Loucy (cell line): ENCODE results near the gene PAK5.

Source experiments
- H2AFZ ChIP-seq: fragments of 200-600 bp; sonication (generic); 2 replicates; pipeline ENCODE4 v1.6.0; 2016; ENCODE audit warnings: antibody characterized with exemption, mild to moderate bottlenecking, low read length, moderate library complexity
- H3F3A ChIP-seq: fragments of 200-600 bp; 2 replicates; pipeline ENCODE4 v1.6.0; 2016; ENCODE audit warnings: antibody characterized with exemption, low read depth, mild to moderate bottlenecking
- H3K27me3 ChIP-seq: fragments of 200-600 bp; sonication (generic); 2 replicates; pipeline ENCODE4 v1.6.1; 2014; ENCODE audit warnings: low read length, mild to moderate bottlenecking; ENCODE audit not compliant: insufficient read depth, poor library complexity, severe bottlenecking
- H3K36me3 ChIP-seq: fragments of 200-600 bp; sonication (generic); 2 replicates; pipeline ENCODE4 v1.6.1; 2016; ENCODE audit warnings: low read length; ENCODE audit not compliant: insufficient read depth
- H3K4me1 ChIP-seq: fragments of 200-600 bp; sonication (generic); 2 replicates; pipeline ENCODE4 v1.5.1; 2014; ENCODE audit warnings: low read length, mild to moderate bottlenecking; ENCODE audit not compliant: insufficient read depth, poor library complexity, severe bottlenecking
- H3K4me2 ChIP-seq: fragments of 200-600 bp; sonication (generic); 2 replicates; pipeline ENCODE4 v1.6.0; 2014; ENCODE audit warnings: antibody characterized with exemption, low read length, low read depth, mild to moderate bottlenecking; ENCODE audit not compliant: poor library complexity, severe bottlenecking
- H3K4me3 ChIP-seq: fragments of 200-600 bp; sonication (generic); 2 replicates; pipeline ENCODE4 v1.5.1; 2014; ENCODE audit warnings: low read length, mild to moderate bottlenecking, mixed read lengths; ENCODE audit not compliant: poor library complexity, severe bottlenecking
- H3K79me2 ChIP-seq: fragments of 200-600 bp; sonication (generic); 2 replicates; pipeline ENCODE4 v1.6.1; 2014; ENCODE audit warnings: low read length; ENCODE audit not compliant: insufficient read depth
- H3K9ac ChIP-seq: fragments of 200-600 bp; sonication (generic); 2 replicates; pipeline ENCODE4 v1.6.0; 2014; ENCODE audit warnings: mild to moderate bottlenecking, low read depth, low read length, moderate library complexity; ENCODE audit not compliant: poor library complexity, severe bottlenecking
- H3K9me2 ChIP-seq: fragments of 200-600 bp; sonication (generic); replicated peaks from 2 replicates; pipeline ENCODE4 v1.6.1; 2016; ENCODE audit warnings: low read depth, low read length, mixed read lengths
- H3K9me3 ChIP-seq: fragments of 200-600 bp; sonication (generic); 2 replicates; pipeline ENCODE4 v1.6.1; 2014; ENCODE audit warnings: mild to moderate bottlenecking, antibody characterized with exemption, low read length, low read depth; ENCODE audit not compliant: insufficient read depth
- H4K20me1 ChIP-seq: fragments of 200-600 bp; sonication (generic); 2 replicates; pipeline ENCODE4 v1.6.0; 2014; ENCODE audit warnings: antibody characterized with exemption, low read length, mild to moderate bottlenecking; ENCODE audit not compliant: insufficient read depth, poor library complexity, severe bottlenecking
- EZH2phosphoT487 ChIP-seq: fragments of 200-600 bp; IDR thresholded peaks from 2 replicates; pipeline ENCODE4 v1.6.1; 2018; ENCODE audit warnings: antibody characterized with exemption, mild to moderate bottlenecking, moderate library complexity, borderline replicate concordance
- TF ChIP-seq, protein P1 (sequence below): fragments of 200-600 bp; sonication (generic); conservative IDR thresholded peaks from 2 replicates; pipeline ENCODE4 v1.5.1; 2014; ENCODE audit warnings: mild to moderate bottlenecking, antibody characterized with exemption, low read length

Gene PAK5

DNA sequence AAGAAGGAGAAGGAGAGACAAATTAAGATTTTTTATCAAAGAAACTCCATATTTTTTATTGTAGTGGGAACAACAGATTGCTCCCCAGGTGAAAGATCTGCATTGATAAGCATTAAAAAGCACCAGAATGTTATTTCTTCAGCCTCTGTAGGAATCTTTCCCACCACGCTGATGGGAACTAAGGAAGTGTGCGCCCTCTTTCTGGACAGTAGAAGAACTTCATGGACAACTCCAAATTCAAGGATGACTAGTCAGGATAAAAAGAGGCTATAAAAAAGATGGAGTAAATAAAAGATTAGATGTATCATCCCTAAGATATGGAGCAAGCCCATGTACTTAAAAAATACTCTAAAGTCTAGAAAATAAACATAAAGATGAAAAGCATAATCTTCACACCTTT lies 45.8 kb upstream of the PAK5 start:
- no peak overlapping the region for H2AFZ ChIP-seq
- no peak overlapping the region for H3K4me3 ChIP-seq
- no peaks in the 10 kb centered on the region for H4K20me1 ChIP-seq
- no peaks in the 10 kb centered on the region for H3F3A ChIP-seq
- H3K9ac ChIP-seq: no peak overlapping the region
- no peaks in the 10 kb centered on the region for H3K36me3 ChIP-seq
- no peaks in the 10 kb centered on the region for H3K27me3 ChIP-seq
- H3K4me2 ChIP-seq: no peak overlapping the region
- H3K79me2 ChIP-seq: no peaks in the 10 kb centered on the region
- no peaks in the 10 kb centered on the region for H3K9me2 ChIP-seq
- no peak for TF ChIP-seq EZH2phosphoT487
- TF ChIP-seq, protein P1, sequence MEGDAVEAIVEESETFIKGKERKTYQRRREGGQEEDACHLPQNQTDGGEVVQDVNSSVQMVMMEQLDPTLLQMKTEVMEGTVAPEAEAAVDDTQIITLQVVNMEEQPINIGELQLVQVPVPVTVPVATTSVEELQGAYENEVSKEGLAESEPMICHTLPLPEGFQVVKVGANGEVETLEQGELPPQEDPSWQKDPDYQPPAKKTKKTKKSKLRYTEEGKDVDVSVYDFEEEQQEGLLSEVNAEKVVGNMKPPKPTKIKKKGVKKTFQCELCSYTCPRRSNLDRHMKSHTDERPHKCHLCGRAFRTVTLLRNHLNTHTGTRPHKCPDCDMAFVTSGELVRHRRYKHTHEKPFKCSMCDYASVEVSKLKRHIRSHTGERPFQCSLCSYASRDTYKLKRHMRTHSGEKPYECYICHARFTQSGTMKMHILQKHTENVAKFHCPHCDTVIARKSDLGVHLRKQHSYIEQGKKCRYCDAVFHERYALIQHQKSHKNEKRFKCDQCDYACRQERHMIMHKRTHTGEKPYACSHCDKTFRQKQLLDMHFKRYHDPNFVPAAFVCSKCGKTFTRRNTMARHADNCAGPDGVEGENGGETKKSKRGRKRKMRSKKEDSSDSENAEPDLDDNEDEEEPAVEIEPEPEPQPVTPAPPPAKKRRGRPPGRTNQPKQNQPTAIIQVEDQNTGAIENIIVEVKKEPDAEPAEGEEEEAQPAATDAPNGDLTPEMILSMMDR: no peak
- H3K9me3 ChIP-seq: no peaks in the 10 kb centered on the region
- H3K4me1 ChIP-seq: no peaks in the 10 kb centered on the region

DNA sequence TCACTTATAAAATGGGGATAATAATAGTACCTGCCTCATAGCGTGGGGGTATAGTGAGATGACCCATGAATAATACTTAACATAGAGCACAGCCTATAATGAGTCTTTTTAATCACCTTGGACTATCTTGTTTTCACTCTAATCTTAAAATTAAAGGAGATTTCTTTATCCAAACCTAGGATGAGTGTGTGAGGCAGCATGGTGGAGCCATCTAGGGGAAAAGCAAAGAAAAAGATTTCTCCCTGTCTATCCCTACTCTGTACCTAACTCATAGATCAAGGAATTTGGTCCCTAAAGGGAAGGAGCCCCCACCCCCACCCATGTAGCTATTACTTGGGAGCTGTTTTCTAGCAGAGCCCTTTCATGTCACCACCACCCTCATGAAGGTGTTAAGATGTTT lies 45.2 kb upstream of the PAK5 start:
- Histone ChIP-seq H3K36me3 (no peaks in the 10 kb centered on the region), H3K4me3 (no peak overlapping the region), H3K9me2 (no peaks in the 10 kb centered on the region), H3K9ac (no peak overlapping the region), H3K27me3 (no peaks in the 10 kb centered on the region), H3K9me3 (no peaks in the 10 kb centered on the region), H3K4me2 (no peak overlapping the region), H2AFZ (no peak overlapping the region), H4K20me1 (no peaks in the 10 kb centered on the region), H3F3A (no peaks in the 10 kb centered on the region), H3K79me2 (no peaks in the 10 kb centered on the region), H3K4me1 (no peaks in the 10 kb centered on the region)
- no peak for TF ChIP-seq EZH2phosphoT487
- TF ChIP-seq, protein P1: peak; percentile 38; the same call in 1 of the 2 replicates

DNA sequence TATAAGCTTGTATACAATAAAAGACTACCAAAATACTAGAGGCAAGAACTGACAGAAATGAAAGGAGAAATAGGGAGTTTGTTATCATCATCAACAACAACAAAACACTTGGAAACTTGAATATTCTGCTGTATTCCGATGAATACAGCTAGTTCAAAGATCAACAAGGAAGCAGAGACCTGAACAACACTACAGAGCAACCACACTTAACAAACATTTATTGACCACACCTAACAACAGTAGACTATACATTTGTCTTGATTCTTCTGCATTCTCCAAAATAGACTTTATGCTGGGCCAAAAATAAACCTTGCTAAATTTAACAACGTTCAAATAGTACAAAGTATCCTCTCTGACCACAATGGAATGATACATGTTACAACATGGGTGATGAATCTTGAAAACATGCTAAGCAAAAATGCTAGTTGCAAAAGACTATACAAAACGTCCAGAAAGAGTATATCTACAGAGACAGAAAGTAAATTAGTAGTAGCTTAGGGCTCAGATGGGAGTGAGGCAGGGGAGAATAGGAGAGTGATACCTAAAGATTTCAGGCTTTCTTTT lies 39.1 kb upstream of the PAK5 start:
- Histone ChIP-seq H3K27me3 (no peaks in the 10 kb centered on the region), H3K9ac (no peak overlapping the region), H3K9me3 (no peaks in the 10 kb centered on the region), H2AFZ (no peak overlapping the region), H3K4me1 (no peaks in the 10 kb centered on the region), H3K9me2 (no peaks in the 10 kb centered on the region), H4K20me1 (no peaks in the 10 kb centered on the region), H3K36me3 (no peaks in the 10 kb centered on the region), H3F3A (no peaks in the 10 kb centered on the region), H3K4me2 (no peak overlapping the region), H3K79me2 (no peaks in the 10 kb centered on the region), H3K4me3 (no peak overlapping the region)
- TF ChIP-seq, protein P1: no peak
- no peak for TF ChIP-seq EZH2phosphoT487
